ENCODE results near the gene SAP130.

- TF ChIP-seq, protein P1, sequence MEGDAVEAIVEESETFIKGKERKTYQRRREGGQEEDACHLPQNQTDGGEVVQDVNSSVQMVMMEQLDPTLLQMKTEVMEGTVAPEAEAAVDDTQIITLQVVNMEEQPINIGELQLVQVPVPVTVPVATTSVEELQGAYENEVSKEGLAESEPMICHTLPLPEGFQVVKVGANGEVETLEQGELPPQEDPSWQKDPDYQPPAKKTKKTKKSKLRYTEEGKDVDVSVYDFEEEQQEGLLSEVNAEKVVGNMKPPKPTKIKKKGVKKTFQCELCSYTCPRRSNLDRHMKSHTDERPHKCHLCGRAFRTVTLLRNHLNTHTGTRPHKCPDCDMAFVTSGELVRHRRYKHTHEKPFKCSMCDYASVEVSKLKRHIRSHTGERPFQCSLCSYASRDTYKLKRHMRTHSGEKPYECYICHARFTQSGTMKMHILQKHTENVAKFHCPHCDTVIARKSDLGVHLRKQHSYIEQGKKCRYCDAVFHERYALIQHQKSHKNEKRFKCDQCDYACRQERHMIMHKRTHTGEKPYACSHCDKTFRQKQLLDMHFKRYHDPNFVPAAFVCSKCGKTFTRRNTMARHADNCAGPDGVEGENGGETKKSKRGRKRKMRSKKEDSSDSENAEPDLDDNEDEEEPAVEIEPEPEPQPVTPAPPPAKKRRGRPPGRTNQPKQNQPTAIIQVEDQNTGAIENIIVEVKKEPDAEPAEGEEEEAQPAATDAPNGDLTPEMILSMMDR (IDR thresholded peaks at IDR 0.05; ENCODE audit: low read length): no peak
- no peak for TF ChIP-seq EZH2 (optimal IDR thresholded peaks at IDR 0.05; ENCODE audit: low read depth, low read length)
Observed at GRCh38 chr2:128053331-128053730, 25.5 kb upstream of the SAP130 start.

Data from MM.1S (cell line).